Measurements from ENCODE around the gene KRTAP4-5. TPM values are rescaled to one million over a fixed set of nuclear protein-coding genes. Genes with fewer than 3 reads are reported as not detected.
"Not testable (repeated sequence)": the region's sequence is repeated elsewhere in the genome, so short reads cannot be mapped to it uniquely, and the experiment has no call there.

Gene KRTAP4-5
- polyA plus RNA-seq (2013, experiment 1 of 2), result not detected
- not detected for polyA plus RNA-seq (2013, experiment 2 of 2)

GRCh38 chr17:41149652-41149985, at the start of gene KRTAP4-5:
Gene KRTAP4-5, minus strand, starts transcription at chr17:41149825. Its CDS starts 58 bp downstream, at chr17:41149767.
- no peak within 1 kb of the TSS for H3K4me3 ChIP-seq (ENCODE audit: extremely low read depth, insufficient read depth, low read length, poor library complexity, severe bottlenecking)
- H3K9me3 ChIP-seq (ENCODE audit: control insufficient read depth, low read length), result no peaks in the 10 kb centered on the region
- no peak within 1 kb of the TSS for H3K27ac ChIP-seq (ENCODE audit: low read depth, low read length, severe bottlenecking)
- H3K4me1 ChIP-seq (ENCODE audit: control insufficient read depth, insufficient read depth, low read length, poor library complexity, severe bottlenecking), result no peaks in the 10 kb centered on the region
- 60 to 86% methylated on average over 1 to 2 of the region's 2 CpGs for WGBS, 2 experiments (ENCODE audit: insufficient coverage in 2 of 2)
- H3K36me3 ChIP-seq (ENCODE audit: control insufficient read depth, insufficient read depth, low read length), result no peaks in the 10 kb centered on the region

DNA sequence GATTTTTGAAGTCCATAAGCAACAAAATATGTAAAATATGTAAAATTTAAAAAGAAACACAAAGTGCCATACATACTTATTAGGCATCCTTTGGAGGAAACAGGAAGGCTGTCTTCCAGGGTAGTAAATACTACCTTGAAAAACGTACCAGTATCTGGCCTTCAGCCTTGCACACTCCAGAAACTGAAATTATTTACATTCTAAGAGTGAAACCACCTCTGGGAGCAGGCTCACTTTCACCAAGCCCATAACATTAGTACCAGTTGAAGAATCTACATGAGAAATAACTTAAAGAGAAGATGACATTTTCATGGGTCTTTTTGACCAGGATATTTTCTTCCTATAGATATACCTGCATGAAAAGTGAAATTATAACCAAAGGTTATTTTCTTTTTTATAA, 46.4 kb upstream of the KRTAP4-5 start:
- Histone ChIP-seq H3K4me1 (ENCODE audit: control insufficient read depth, insufficient read depth, low read length, poor library complexity, severe bottlenecking) (no peaks in the 10 kb centered on the region), H3K27ac (ENCODE audit: low read depth, low read length, severe bottlenecking) (no peak overlapping the region), H3K36me3 (ENCODE audit: control insufficient read depth, insufficient read depth, low read length) (no peaks in the 10 kb centered on the region), H3K9me3 (ENCODE audit: control insufficient read depth, low read length) (no peaks in the 10 kb centered on the region), H3K4me3 (ENCODE audit: extremely low read depth, insufficient read depth, low read length, poor library complexity, severe bottlenecking) (no peak overlapping the region)
- no CpG with 5 or more reads among the region's 1 CpG for WGBS, 2 experiments (ENCODE audit: insufficient coverage in 2 of 2)

DNA sequence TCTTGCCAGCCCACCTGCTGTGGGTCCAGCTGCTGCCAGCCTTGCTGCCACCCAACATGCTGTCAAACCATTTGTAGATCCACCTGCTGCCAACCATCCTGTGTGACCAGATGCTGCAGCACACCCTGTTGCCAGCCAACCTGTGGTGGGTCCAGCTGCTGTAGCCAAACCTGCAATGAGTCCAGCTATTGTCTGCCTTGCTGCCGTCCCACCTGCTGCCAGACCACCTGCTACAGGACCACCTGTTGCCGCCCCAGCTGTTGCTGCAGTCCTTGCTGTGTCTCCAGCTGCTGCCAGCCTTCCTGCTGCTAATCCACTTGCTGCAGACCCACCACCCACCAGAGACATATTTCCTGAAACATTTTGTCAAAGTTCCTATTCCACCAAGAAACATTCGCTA, 40.7 kb upstream of the KRTAP4-5 start:
- Histone ChIP-seq H3K9me3 (ENCODE audit: control insufficient read depth, low read length) (no peaks in the 10 kb centered on the region), H3K27ac (ENCODE audit: low read depth, low read length, severe bottlenecking) (no peak overlapping the region), H3K4me1 (ENCODE audit: control insufficient read depth, insufficient read depth, low read length, poor library complexity, severe bottlenecking) (no peaks in the 10 kb centered on the region), H3K36me3 (ENCODE audit: control insufficient read depth, insufficient read depth, low read length) (no peaks in the 10 kb centered on the region), H3K4me3 (ENCODE audit: extremely low read depth, insufficient read depth, low read length, poor library complexity, severe bottlenecking) (no peak overlapping the region)
- 93 to 100% methylated on average over 3 of the region's 3 CpGs for WGBS, 2 experiments (ENCODE audit: insufficient coverage in 2 of 2)

GRCh38 chr17:41189837-41190318, 40.3 kb upstream of the KRTAP4-5 start, which contains the start of gene KRTAP9-1:
Gene KRTAP9-1, plus strand, starts transcription at chr17:41189887. Its CDS starts 0 bp downstream, at chr17:41189887.
- 17% methylated on average over 1 of the region's 1 CpG; no CpG with 5 or more reads in 1 of the 2 experiments for WGBS, 2 experiments (ENCODE audit: insufficient coverage in 2 of 2)
- H3K4me3 ChIP-seq (ENCODE audit: extremely low read depth, insufficient read depth, low read length, poor library complexity, severe bottlenecking); H3K4me1 ChIP-seq (ENCODE audit: control insufficient read depth, insufficient read depth, low read length, poor library complexity, severe bottlenecking): not testable (repeated sequence)

DNA sequence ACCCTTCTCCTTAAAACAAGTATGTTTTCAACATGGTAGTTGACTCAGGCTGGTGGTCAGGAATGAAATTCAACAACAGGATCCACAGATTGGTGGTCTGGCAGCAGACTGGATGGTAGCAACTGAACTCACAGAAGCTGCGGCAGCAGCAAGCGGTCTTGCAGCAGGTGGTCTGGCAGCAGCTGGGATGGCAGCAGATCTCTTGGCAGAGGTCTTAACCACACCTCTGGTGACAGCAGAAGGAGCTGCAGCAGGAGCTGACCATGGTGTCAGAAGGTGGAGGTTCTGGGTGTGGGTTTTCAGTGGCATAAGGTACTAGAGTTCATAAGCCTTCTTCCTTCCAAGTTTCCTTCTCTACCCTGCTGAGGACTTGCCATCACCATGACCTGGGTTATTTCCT, 37.2 kb upstream of the KRTAP4-5 start:
- H3K4me3 ChIP-seq (ENCODE audit: extremely low read depth, insufficient read depth, low read length, poor library complexity, severe bottlenecking), result no peak overlapping the region
- no CpG with 5 or more reads among the region's 2 CpGs for WGBS, 2 experiments (ENCODE audit: insufficient coverage in 2 of 2)

More at GRCh38 chr17:41189837-41190318, 40.3 kb upstream of the KRTAP4-5 start, which contains the start of gene KRTAP9-1:
- not testable (repeated sequence) for H3K27ac ChIP-seq (ENCODE audit: low read depth, low read length, severe bottlenecking); H3K36me3 ChIP-seq (ENCODE audit: control insufficient read depth, insufficient read depth, low read length); H3K9me3 ChIP-seq (ENCODE audit: control insufficient read depth, low read length)

DNA sequence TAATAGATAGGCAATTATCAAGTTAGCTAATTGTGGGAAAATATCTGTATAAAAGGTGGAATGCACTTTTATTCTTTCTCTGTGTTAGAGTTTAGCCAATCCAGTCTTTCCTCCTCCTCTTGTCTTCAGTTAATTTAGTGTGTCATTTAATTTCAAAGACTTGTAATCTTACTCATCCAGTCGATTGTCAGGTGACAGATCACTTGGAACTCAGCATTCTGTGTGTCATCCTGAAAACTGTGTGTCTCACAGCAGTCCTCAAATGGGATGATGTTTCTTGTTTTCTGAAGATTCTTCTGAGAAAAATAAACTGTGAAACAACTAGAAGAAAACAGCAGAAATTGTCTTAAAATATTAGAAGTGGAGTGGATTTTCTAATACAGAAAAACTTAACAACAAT, 35.4 kb upstream of the KRTAP4-5 start:
- Histone ChIP-seq H3K36me3 (ENCODE audit: control insufficient read depth, insufficient read depth, low read length) (no peaks in the 10 kb centered on the region), H3K4me3 (ENCODE audit: extremely low read depth, insufficient read depth, low read length, poor library complexity, severe bottlenecking) (no peak overlapping the region), H3K9me3 (ENCODE audit: control insufficient read depth, low read length) (no peaks in the 10 kb centered on the region), H3K4me1 (ENCODE audit: control insufficient read depth, insufficient read depth, low read length, poor library complexity, severe bottlenecking) (no peaks in the 10 kb centered on the region), H3K27ac (ENCODE audit: low read depth, low read length, severe bottlenecking) (no peak overlapping the region)
- 100% methylated on average over 1 of the region's 1 CpG; no CpG with 5 or more reads in 1 of the 2 experiments for WGBS, 2 experiments (ENCODE audit: insufficient coverage in 2 of 2)

More for the DNA sequence above, 37.2 kb upstream of the KRTAP4-5 start:
- Histone ChIP-seq H3K27ac (ENCODE audit: low read depth, low read length, severe bottlenecking) (no peak overlapping the region), H3K36me3 (ENCODE audit: control insufficient read depth, insufficient read depth, low read length) (no peaks in the 10 kb centered on the region), H3K9me3 (ENCODE audit: control insufficient read depth, low read length) (no peaks in the 10 kb centered on the region), H3K4me1 (ENCODE audit: control insufficient read depth, insufficient read depth, low read length, poor library complexity, severe bottlenecking) (no peaks in the 10 kb centered on the region)

DNA sequence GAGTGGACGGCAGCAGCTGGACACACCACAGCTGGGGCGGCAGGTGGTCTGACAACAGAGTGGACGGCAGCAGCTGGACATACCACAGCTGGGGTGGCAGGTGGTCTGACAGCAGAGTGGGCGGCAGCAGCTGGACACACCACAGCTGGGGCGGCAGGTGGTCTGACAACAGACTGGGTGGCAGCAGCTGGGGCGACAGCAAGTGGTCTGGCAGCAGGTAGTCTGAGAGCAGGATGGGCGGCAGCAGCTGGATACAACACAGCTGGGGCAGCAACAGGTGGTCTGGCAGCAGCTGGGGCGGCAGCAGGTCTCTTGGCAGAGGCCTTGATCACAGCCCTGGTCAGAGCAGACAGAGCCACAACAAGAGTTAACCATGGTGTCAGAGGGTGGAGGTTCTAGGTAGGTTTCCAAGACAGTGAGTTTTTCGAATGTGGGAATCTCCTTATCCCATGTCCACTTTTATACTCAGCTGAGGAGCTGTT, 34.9 kb upstream of the KRTAP4-5 start, which contains the start of gene KRTAP4-1:
Gene KRTAP4-1 (minus strand): TSS at position 432 of the 482 bp plus-strand sequence. CDS start 57 bp downstream, at position 375.
- Histone ChIP-seq H3K4me1 (ENCODE audit: control insufficient read depth, insufficient read depth, low read length, poor library complexity, severe bottlenecking) (no peaks in the 10 kb centered on the region), H3K27ac (ENCODE audit: low read depth, low read length, severe bottlenecking) (no peak within 1 kb of the TSS), H3K36me3 (ENCODE audit: control insufficient read depth, insufficient read depth, low read length) (no peaks in the 10 kb centered on the region), H3K9me3 (ENCODE audit: control insufficient read depth, low read length) (no peaks in the 10 kb centered on the region), H3K4me3 (ENCODE audit: extremely low read depth, insufficient read depth, low read length, poor library complexity, severe bottlenecking) (no peak within 1 kb of the TSS)
- WGBS, 2 experiments (ENCODE audit: insufficient coverage in 2 of 2), result 83 to 93% methylated on average over 5 to 6 of the region's 9 CpGs

- H3K4me3 ChIP-seq (ENCODE audit: extremely low read depth, insufficient read depth, low read length, poor library complexity, severe bottlenecking), result no peak overlapping the region
- no peaks in the 10 kb centered on the region for H3K4me1 ChIP-seq (ENCODE audit: control insufficient read depth, insufficient read depth, low read length, poor library complexity, severe bottlenecking)
- H3K27ac ChIP-seq (ENCODE audit: low read depth, low read length, severe bottlenecking), result no peak overlapping the region
- no peaks in the 10 kb centered on the region for H3K36me3 ChIP-seq (ENCODE audit: control insufficient read depth, insufficient read depth, low read length)
- no peaks in the 10 kb centered on the region for H3K9me3 ChIP-seq (ENCODE audit: control insufficient read depth, low read length)
- WGBS, 2 experiments (ENCODE audit: insufficient coverage in 2 of 2), result 80% methylated on average over 1 of the region's 1 CpG; no CpG with 5 or more reads in 1 of the 2 experiments
These were observed 29.4 kb upstream of the KRTAP4-5 start for GRCh38 chr17:41178843-41179616.

GRCh38 chr17:41178341-41178740, 28.7 kb upstream of the KRTAP4-5 start:
- Histone ChIP-seq H3K4me1 (ENCODE audit: control insufficient read depth, insufficient read depth, low read length, poor library complexity, severe bottlenecking) (no peaks in the 10 kb centered on the region), H3K27ac (ENCODE audit: low read depth, low read length, severe bottlenecking) (no peak overlapping the region), H3K36me3 (ENCODE audit: control insufficient read depth, insufficient read depth, low read length) (no peaks in the 10 kb centered on the region), H3K4me3 (ENCODE audit: extremely low read depth, insufficient read depth, low read length, poor library complexity, severe bottlenecking) (no peak overlapping the region), H3K9me3 (ENCODE audit: control insufficient read depth, low read length) (no peaks in the 10 kb centered on the region)
- WGBS, 2 experiments (ENCODE audit: insufficient coverage in 2 of 2), result 100% methylated on average over 2 of the region's 3 CpGs

DNA sequence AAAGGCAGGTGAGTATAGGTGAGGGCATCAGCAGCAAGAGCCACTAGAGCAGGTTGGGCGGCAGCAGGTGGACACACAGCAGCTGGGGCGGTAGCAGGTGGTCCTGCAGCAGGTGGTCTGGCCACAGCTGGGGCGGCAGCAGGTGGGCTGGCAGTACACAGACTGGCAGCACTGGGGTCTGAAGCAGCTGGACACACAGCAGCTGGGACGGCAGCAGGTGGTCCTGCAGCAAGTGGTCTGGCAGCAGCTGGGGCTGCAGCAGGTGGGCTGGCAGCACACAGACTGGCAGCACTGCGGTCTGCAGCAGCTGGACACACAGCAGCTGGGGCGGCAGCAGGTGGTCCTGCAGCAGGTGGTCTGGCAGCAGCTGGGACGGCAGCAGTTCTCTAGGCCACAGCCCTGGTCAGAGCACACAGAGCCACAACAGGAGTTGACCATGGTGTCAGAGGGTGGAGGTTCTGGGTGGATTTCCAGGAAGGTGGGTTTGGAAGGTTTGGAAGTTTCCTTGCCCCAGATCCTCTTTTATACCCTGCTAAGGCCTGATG, 28.2 kb upstream of the KRTAP4-5 start, which contains the start of gene KRTAP4-2:
Gene KRTAP4-2 (minus strand): TSS at position 495 of the 545 bp plus-strand sequence. CDS start 57 bp downstream, at position 438.
- Histone ChIP-seq H3K4me1 (ENCODE audit: control insufficient read depth, insufficient read depth, low read length, poor library complexity, severe bottlenecking) (no peaks in the 10 kb centered on the region), H3K27ac (ENCODE audit: low read depth, low read length, severe bottlenecking) (no peak within 1 kb of the TSS), H3K9me3 (ENCODE audit: control insufficient read depth, low read length) (no peaks in the 10 kb centered on the region), H3K4me3 (ENCODE audit: extremely low read depth, insufficient read depth, low read length, poor library complexity, severe bottlenecking) (no peak within 1 kb of the TSS), H3K36me3 (ENCODE audit: control insufficient read depth, insufficient read depth, low read length) (no peaks in the 10 kb centered on the region)
- 94 to 97% methylated on average over 4 of the region's 7 CpGs for WGBS, 2 experiments (ENCODE audit: insufficient coverage in 2 of 2)

All from mesodermal cell (in vitro differentiated cells).